NCI-H82 (cell line): ENCODE data around the gene FLOT2.
"Not testable (repeated sequence)": the region's sequence is repeated elsewhere in the genome, so short reads cannot be mapped to it uniquely, and the experiment has no call there.

Experiments
- DNase-seq: peaks from one replicate; lab custom pipeline; 2025; lab: John Stamatoyannopoulos, UW

Gene FLOT2

GRCh38 chr17:28895794-28896447 lies 1.6 kb downstream of the FLOT2 start:
- DNase-seq = peak; percentile 27

- not testable (repeated sequence) for DNase-seq
Observed at GRCh38 chr17:28893248-28894183, 4.0 kb downstream of the FLOT2 start.

GRCh38 chr17:28892024-28892423 lies 5.5 kb downstream of the FLOT2 start:
- no peak for DNase-seq

- DNase-seq = no peak
Observed at GRCh38 chr17:28891201-28891600, 6.3 kb downstream of the FLOT2 start.

- no peak for DNase-seq
Observed at GRCh38 chr17:28889996-28890395, 7.5 kb downstream of the FLOT2 start.

- DNase-seq = no peak
Observed at GRCh38 chr17:28888832-28889231, 8.7 kb downstream of the FLOT2 start.

GRCh38 chr17:28887871-28888471 lies 9.6 kb downstream of the FLOT2 start:
- DNase-seq = no peak

GRCh38 chr17:28885951-28886350 lies 11.6 kb downstream of the FLOT2 start:
- no peak for DNase-seq

GRCh38 chr17:28885363-28885762 lies 12.2 kb downstream of the FLOT2 start:
- DNase-seq = no peak

GRCh38 chr17:28883967-28884702 lies 13.4 kb downstream of the FLOT2 start:
- DNase-seq = no peak

- DNase-seq = no peak
Observed at GRCh38 chr17:28882154-28882895, 15.2 kb downstream of the FLOT2 start.

- DNase-seq = no peak
Observed at GRCh38 chr17:28881533-28882056, 15.9 kb downstream of the FLOT2 start.

GRCh38 chr17:28880572-28880945 lies 17.0 kb downstream of the FLOT2 start:
- no peak for DNase-seq

- DNase-seq = no peak
Observed at GRCh38 chr17:28879886-28880571, 17.5 kb downstream of the FLOT2 start.

- peak; percentile 82 for DNase-seq
Observed at GRCh38 chr17:28878981-28879380, 18.6 kb downstream of the FLOT2 start.

- no peak for DNase-seq
Observed at GRCh38 chr17:28878158-28878910, 19.2 kb downstream of the FLOT2 start.

GRCh38 chr17:28877150-28877711 lies 20.3 kb downstream of the FLOT2 start:
- not testable (repeated sequence) for DNase-seq

- no peak for DNase-seq
Observed at GRCh38 chr17:28875848-28876550, 21.5 kb downstream of the FLOT2 start.

GRCh38 chr17:28874750-28875149 lies 22.8 kb downstream of the FLOT2 start:
- DNase-seq = no peak
